AG09319 (cell line): ENCODE measurements around the gene UBE2N.
"Not testable (repeated sequence)": the region's sequence is repeated elsewhere in the genome, so short reads cannot be mapped to it uniquely, and the experiment has no call there.

Source experiments
- DNase-seq: peaks from one replicate; pipeline ENCODE4 v3.0.0-alpha.2; 2010; ENCODE audit warnings: low read depth; ENCODE audit errors: extremely low read depth
- CTCF ChIP-seq: IDR thresholded peaks from 2 replicates; pipeline ENCODE4 v1.5.1; 2011; ENCODE audit warnings: low read depth, mild to moderate bottlenecking, inconsistent platforms, low read length, moderate library complexity

The UBE2N gene

GRCh38 chr12:93407054-93407962 lies 34.4 kb downstream of the UBE2N start:
- no peak for DNase-seq
- no peak for TF ChIP-seq CTCF

DNA sequence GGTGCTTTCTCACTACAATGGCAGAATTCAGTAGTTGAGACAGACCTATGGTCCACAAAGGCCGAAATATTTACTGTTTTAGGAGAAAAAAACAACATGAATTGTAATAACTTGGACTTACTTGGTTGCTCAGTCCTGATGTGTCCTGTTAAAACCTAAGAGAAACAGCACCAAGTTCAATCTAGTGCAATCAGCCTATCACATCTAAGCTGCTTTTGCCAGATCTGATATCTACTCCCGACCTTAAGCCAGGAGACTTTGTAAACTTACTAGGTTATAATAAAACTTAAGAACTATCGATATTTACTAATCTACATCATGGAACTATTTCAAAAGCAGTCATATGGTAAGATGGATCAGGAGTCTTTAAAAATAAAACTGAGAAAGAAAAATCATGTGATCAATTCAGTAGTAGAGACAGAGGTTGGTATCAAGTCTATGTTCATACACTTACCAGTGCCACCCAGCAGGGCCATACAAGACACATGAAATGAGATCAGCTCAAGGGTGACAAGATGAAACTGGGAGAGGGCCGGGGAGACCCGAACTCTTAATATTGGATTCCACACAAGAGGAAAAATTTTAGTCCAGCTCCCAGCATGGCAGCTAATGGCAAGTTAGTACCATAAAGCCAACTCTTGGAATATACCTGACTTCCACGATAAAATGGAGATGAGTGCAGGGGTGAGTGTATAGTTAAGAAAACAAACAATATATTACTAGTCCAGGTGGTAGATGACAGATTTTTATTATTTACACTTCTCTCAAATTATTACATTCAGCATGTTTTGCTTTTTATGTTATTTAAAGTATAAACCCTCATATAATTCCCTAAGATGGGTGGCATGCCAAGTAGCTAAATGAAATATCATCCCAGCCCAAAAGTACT lies 36.5 kb downstream of the UBE2N start:
- DNase-seq = no peak
- no peak for TF ChIP-seq CTCF

DNA sequence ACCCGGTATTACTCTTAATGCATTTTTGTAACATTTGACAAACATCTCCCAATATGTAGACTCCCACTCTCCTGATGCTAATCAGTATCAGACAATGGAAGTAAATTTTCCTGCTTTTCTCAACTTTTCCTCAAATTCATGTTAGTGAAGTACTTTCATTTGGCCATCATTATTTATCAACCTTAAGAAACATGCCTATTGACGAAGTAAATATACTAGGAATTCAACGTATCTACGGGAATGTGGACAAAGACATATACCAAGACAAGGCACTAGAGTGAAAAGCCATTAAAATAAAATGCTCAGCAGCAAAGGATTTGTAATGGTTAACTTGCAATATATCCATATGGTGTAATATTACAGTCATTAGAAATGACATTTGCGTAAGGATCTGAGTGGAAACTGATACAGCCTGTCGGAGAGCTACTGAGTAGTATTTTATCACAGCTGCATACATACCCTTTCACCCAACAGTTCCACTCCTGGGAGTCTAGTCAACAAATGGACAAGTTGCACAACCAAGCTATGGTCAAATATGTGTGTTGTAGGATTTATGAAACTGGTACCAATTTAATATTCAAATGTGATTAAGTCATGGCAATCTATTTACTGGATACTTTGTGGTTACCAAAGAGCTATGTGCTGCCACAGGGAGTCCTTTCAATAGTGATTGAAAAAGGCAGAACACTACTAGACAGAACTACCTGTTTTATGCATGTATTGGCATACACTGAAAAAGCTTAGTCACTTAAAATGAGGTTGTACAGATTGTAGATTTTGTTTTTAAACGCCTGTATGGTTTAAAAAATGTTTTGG lies 37.6 kb downstream of the UBE2N start:
- no peak for TF ChIP-seq CTCF
- DNase-seq = no peak

GRCh38 chr12:93402333-93403311 lies 39.1 kb downstream of the UBE2N start:
- TF ChIP-seq CTCF = no peak
- no peak for DNase-seq

- not testable (repeated sequence) for DNase-seq
Observed at GRCh38 chr12:93399183-93399863, 42.4 kb downstream of the UBE2N start.

DNA sequence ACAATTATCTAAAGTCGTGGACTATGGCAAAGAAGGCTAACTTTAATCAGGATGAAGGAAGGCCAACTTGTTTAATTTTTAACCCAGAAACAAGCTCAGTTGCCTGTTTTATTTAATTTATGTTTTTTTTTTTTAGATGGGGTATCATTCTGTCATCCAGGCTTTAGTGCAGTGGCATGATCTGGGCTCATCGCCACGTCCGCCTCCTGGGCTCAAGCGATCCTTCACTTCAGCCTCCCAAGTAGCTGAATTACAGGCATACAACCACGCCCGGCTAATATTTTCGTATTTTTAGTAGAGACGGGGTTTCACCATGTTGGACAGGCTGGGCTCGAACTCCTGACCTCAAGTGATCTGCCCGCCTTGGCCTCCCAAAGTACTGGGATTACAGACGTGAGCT lies 44.3 kb downstream of the UBE2N start:
- DNase-seq = no peak
- TF ChIP-seq CTCF = no peak
